Fibroblast of the aortic adventitia (primary cell): ENCODE results near the gene LGALS1. TPM values are rescaled to one million over a fixed set of nuclear protein-coding genes. Genes with fewer than 3 reads are reported as not detected.

ENCODE experiments used
- DNase-seq: peaks from one replicate; pipeline ENCODE4 v3.0.0-alpha.2; 2010; ENCODE audit warnings: low read depth
- H3K4me3 ChIP-seq: 2 replicates; pipeline ENCODE4 v1.5.1; 2011; ENCODE audit warnings: low read depth, mild to moderate bottlenecking, control low read depth, low read length, moderate library complexity
- CTCF ChIP-seq: IDR thresholded peaks from 2 replicates; pipeline ENCODE4 v1.5.1; 2011; ENCODE audit warnings: mild to moderate bottlenecking, low read length, control low read depth, inconsistent platforms; ENCODE audit not compliant: insufficient read depth
- small RNA-seq: library from RNA; depleted of rRNA; stranded (forward); fragments of <200 nt; gene quantifications from one replicate; pipeline ENCODE3, GENCODE V24; 2012
- total RNA-seq: library from RNA; depleted of rRNA; stranded (reverse); fragments of >200 nt; gene quantifications from 2 replicates; pipeline ENCODE4 v1.2.3, GENCODE V29; 2012; ENCODE audit warnings: low replicate concordance

Gene LGALS1
- total RNA-seq, 1 donor = 3,846 TPM

GRCh38 chr22:37728620-37729019 is 53.2 kb downstream of the LGALS1 start:
- no peak for TF ChIP-seq CTCF
- H3K4me3 ChIP-seq = no peak overlapping the region
- no peak for DNase-seq

Small RNAs within 50 kb of the gene (small RNA-seq; reads per million reads assigned to genes)
- gene RN7SL385P = not detected

Other genes with a start within 250 kb of the LGALS1 start
- gene ELFN2, start 248.2 kb upstream of the LGALS1 start, total RNA-seq = 0.18 and 0.33 TPM in 2 replicates
- gene MFNG, start 189.3 kb upstream of the LGALS1 start, total RNA-seq = 0.16 and 0.36 TPM in 2 replicates
- 5.8 and 13.1 TPM in 2 replicates for gene CARD10, start 156.2 kb upstream of the LGALS1 start, total RNA-seq
- gene CDC42EP1, start 115.2 kb upstream of the LGALS1 start, total RNA-seq = 18.9 and 30.3 TPM in 2 replicates
- gene LGALS2, start 95.5 kb upstream of the LGALS1 start, total RNA-seq = not detected in 2 replicates
- gene GGA1, start 66.8 kb upstream of the LGALS1 start, total RNA-seq = 12.0 and 35.0 TPM in 2 replicates
- gene SH3BP1, start 36.0 kb upstream of the LGALS1 start, total RNA-seq = 1.8 and 4.6 TPM in 2 replicates
- gene PDXP, start 16.9 kb upstream of the LGALS1 start, total RNA-seq = 3.4 and 7.4 TPM in 2 replicates
- 12.7 and 14.0 TPM in 2 replicates for gene NOL12, start 10.7 kb downstream of the LGALS1 start, total RNA-seq
- gene TRIOBP, start 21.4 kb downstream of the LGALS1 start, total RNA-seq = 150 and 151 TPM in 2 replicates
- 13.1 and 16.2 TPM in 2 replicates for gene GCAT, start 132.3 kb downstream of the LGALS1 start, total RNA-seq
- gene GALR3, start 147.7 kb downstream of the LGALS1 start, total RNA-seq = not detected in 2 replicates
- gene ANKRD54, start 168.7 kb downstream of the LGALS1 start, total RNA-seq = 19.0 and 38.6 TPM in 2 replicates
- gene EIF3L, start 173.8 kb downstream of the LGALS1 start, total RNA-seq = 181 and 457 TPM in 2 replicates
- 13.2 and 24.7 TPM in 2 replicates for gene MICALL1, start 230.7 kb downstream of the LGALS1 start, total RNA-seq